Mesothelial cell of epicardium (in vitro differentiated cells): ENCODE results near the gene ZPR1. TPM values are rescaled to one million over a fixed set of nuclear protein-coding genes. Genes with fewer than 3 reads are reported as not detected.

Experiments
- DNase-seq, 2 experiments: peaks; one replicate each; pipeline ENCODE4 v3.0.0; 2021; ENCODE audit warnings: low spot score in 2 of 2; ENCODE audit not compliant: unreplicated experiment in 2 of 2
- H3K27ac Mint-ChIP-seq: 2 replicates; pipeline ENCODE4 v1.8.0; 2021; ENCODE audit warnings: mixed read lengths
- H3K27me3 Mint-ChIP-seq: 2 replicates; pipeline ENCODE4 v1.8.0; 2021; ENCODE audit warnings: low read depth, mixed read lengths
- H3K36me3 Mint-ChIP-seq: 2 replicates; pipeline ENCODE4 v1.8.0; 2021; ENCODE audit warnings: mixed read lengths
- H3K4me1 Mint-ChIP-seq: 2 replicates; pipeline ENCODE4 v1.8.0; 2021; ENCODE audit warnings: mixed read lengths
- H3K4me3 Mint-ChIP-seq: 2 replicates; pipeline ENCODE4 v1.8.0; 2021; ENCODE audit warnings: mild to moderate bottlenecking, moderate library complexity, mixed read lengths
- H3K9me3 Mint-ChIP-seq: 2 replicates; pipeline ENCODE4 v1.8.0; 2021; ENCODE audit warnings: mixed read lengths
- total RNA-seq: library from RNA; stranded (reverse); gene quantifications from 3 replicates; pipeline ENCODE4 v1.2.1, GENCODE V29; 2021
- TF ChIP-seq, protein P1 (sequence below): fragments of 200-600 bp; sonication (generic); IDR thresholded peaks from one replicate; pipeline ENCODE4 v1.5.0; 2021; ENCODE audit warnings: antibody characterized with exemption; ENCODE audit not compliant: unreplicated experiment

ZPR1 gene
- total RNA-seq, 1 donor from 2014 or later = 40.9 TPM

DNA sequence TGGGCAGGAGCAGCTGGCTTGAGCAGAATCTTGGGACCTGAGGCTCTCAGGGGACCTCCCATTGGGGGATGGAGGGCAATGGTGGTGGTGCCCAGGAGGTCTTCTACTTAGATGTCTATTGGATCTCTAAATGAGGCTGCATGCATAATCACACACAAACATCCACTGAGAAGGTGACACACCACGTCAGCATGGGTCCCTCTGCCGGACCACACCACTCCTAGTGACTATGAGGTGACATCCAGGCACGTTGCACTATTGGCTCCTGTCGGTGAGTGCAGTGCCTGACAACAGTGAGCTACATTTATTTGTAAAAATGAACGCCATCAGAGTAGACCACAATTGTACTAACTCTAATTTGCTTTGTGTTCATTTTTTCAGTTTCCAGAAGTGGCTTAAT is 37.6 kb upstream of the ZPR1 start:
- no peaks in the 10 kb centered on the region for H3K27me3 Mint-ChIP-seq
- no peak for DNase-seq
- H3K36me3 Mint-ChIP-seq = no peaks in the 10 kb centered on the region
- H3K27ac Mint-ChIP-seq = no peak overlapping the region
- peaks cover 14% of the 10 kb centered on the region for H3K4me1 Mint-ChIP-seq
- TF ChIP-seq, protein P1, sequence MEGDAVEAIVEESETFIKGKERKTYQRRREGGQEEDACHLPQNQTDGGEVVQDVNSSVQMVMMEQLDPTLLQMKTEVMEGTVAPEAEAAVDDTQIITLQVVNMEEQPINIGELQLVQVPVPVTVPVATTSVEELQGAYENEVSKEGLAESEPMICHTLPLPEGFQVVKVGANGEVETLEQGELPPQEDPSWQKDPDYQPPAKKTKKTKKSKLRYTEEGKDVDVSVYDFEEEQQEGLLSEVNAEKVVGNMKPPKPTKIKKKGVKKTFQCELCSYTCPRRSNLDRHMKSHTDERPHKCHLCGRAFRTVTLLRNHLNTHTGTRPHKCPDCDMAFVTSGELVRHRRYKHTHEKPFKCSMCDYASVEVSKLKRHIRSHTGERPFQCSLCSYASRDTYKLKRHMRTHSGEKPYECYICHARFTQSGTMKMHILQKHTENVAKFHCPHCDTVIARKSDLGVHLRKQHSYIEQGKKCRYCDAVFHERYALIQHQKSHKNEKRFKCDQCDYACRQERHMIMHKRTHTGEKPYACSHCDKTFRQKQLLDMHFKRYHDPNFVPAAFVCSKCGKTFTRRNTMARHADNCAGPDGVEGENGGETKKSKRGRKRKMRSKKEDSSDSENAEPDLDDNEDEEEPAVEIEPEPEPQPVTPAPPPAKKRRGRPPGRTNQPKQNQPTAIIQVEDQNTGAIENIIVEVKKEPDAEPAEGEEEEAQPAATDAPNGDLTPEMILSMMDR = no peak
- H3K4me3 Mint-ChIP-seq = no peak overlapping the region
- H3K9me3 Mint-ChIP-seq = no peaks in the 10 kb centered on the region

DNA sequence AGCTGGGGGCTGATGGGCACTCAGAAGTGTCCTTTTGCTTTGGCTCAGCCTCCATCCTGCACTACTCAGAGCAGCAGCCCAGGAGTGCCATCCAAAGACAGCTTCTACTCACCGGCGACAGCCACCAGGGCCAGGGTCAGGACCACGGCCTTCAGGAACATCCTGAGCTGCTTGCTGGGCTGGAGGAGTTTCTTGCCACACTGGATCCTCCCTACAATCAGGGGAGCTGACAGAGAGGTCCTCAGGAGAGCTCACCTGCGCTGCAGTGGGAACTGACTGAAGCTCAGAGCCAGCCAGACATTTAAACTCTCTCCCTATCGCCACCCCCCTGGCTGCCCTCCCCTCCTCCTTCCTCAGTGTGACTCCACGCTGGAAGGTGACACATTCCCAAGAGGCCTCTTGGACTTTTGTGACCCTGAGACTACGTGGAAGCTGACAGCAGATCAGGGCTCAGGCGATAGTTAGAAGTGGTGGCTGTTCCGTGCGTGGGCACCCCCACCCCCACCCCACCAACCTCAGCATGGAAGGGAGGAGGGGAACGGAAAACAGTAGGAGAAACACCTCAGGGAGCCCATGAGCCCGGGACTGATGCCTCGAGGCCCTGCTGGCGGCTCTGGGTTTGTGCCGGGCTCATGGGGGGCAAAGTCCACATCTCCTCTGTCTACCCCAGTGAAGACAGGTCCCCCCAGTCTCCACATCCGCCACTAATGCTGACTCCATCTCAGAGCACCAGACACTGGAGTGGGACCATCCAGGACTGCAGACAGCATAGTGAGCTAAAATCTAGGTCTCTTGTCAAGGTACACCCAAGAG is 35.4 kb upstream of the ZPR1 start, which contains the start of gene APOA4:
APOA4 (minus strand) TSS at position 274 of the 813 bp plus-strand sequence; CDS start at position 161, 113 bp downstream.
- Mint-ChIP-seq H3K27ac (no peak within 1 kb of the TSS), H3K27me3 (no peaks in the 10 kb centered on the region), H3K4me1 (peaks cover under 1% of the 10 kb centered on the region), H3K36me3 (no peaks in the 10 kb centered on the region), H3K4me3 (no peak within 1 kb of the TSS), H3K9me3 (no peaks in the 10 kb centered on the region)
- TF ChIP-seq, protein P1 = no peak
- no peak for DNase-seq

DNA sequence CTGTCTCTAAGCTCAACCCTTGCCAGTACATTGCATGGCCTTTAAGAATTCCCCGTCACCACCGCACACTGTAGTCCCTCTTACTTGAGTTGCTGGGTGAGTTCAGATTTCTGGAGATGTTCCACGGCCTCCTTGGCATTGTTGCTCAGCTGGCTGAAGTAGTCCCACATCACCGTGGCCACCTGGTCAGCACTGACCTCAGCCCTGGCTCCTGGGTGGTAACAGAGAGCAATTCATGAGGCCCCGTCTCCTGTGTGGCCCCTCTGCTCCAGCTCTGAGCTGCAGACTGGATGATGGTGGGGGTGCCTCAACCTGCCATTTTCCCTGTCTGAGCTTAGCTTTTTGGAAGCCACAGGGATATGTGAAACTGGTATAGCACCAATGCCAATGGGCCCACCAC is 34.8 kb upstream of the ZPR1 start:
- DNase-seq = no peak
- H3K36me3 Mint-ChIP-seq = no peaks in the 10 kb centered on the region
- H3K27ac Mint-ChIP-seq = no peak overlapping the region
- H3K4me1 Mint-ChIP-seq = no peaks in the 10 kb centered on the region
- TF ChIP-seq, protein P1 = no peak
- no peaks in the 10 kb centered on the region for H3K27me3 Mint-ChIP-seq
- H3K9me3 Mint-ChIP-seq = no peaks in the 10 kb centered on the region
- H3K4me3 Mint-ChIP-seq = no peak overlapping the region

DNA sequence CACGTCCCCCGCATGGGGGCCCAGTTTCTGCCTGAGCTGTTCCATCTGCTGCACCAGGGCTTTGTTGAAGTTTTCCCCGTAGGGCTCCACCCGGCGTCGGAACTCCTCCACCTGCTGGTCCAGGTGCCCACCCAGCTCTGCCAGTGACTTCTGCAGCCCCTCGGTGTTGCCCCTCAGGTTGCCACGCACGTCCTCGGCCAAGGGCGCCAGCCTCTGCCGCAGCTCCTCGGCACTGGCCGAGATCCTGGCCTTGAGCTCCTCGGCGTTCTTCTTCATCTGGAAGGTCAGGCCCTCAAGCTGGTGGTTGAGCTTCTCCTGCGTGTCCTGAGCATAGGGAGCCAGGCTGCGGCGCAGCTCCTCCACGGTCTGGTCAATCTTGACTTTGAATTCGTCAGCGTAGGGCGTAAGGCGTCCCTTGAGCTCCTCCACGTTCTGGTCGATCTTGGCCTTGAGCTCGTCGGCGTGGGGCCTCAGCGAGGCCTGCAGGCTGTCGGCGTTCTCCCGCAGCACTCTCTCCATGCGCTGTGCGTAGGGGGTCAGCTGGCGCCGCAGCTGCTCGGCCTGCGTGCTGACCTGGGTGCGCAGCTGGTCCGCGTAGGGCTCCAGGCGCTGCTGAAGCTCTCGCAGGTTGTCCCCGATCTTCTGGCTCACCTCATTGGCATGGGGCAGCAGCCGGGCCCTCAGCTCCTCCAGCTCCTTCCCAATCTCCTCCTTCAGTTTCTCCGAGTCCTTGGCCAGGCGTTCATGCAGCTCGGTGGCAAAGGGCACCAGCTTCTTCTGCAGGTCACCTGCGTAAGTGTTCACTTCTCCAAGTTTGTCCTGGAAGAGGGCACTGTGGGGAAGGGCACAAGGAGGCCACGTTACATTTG is 33.5 kb upstream of the ZPR1 start:
- TF ChIP-seq, protein P1 = no peak
- no peaks in the 10 kb centered on the region for H3K4me1 Mint-ChIP-seq
- no peaks in the 10 kb centered on the region for H3K27me3 Mint-ChIP-seq
- no peaks in the 10 kb centered on the region for H3K36me3 Mint-ChIP-seq
- H3K4me3 Mint-ChIP-seq = no peak overlapping the region
- no peaks in the 10 kb centered on the region for H3K9me3 Mint-ChIP-seq
- DNase-seq = no peak
- H3K27ac Mint-ChIP-seq = no peak overlapping the region

DNA sequence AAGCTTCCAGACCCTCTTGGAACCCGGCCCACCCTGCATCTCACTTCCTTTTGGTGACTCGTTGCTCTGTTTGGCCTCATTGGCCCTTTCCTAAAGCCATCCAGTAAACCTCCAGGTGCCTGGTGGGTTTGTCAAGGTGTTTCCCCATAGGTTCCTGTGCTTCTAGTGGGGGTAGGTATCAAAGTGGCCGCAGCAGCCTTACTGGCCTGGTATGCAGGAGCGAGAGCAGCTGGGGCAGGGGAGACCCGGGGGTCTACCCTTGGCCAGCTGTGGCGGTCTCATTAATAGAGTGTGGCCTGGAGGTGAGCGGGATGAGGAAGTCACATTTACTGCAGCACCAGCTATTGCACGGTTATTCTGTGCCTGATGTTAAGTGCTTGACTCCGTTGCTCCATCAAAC is 31.2 kb upstream of the ZPR1 start:
- Mint-ChIP-seq H3K27ac (no peak overlapping the region), H3K4me1 (no peaks in the 10 kb centered on the region), H3K27me3 (no peaks in the 10 kb centered on the region), H3K9me3 (no peaks in the 10 kb centered on the region), H3K36me3 (no peaks in the 10 kb centered on the region), H3K4me3 (no peak overlapping the region)
- no peak for DNase-seq
- TF ChIP-seq, protein P1 = no peak
